ENCODE data around the gene MYO5C.

GRCh38 chr15:52171807-52172206, 123.8 kb downstream of the MYO5C start:
- TF ChIP-seq POLR2A (IDR thresholded peaks at IDR 0.05) (no peak), CTCF (IDR thresholded peaks at IDR 0.05) (no peak), EP300 (IDR thresholded peaks at IDR 0.05; ENCODE audit: low read depth) (no peak)

Data from transverse colon (tissue), 3 donors.